Right atrium auricular region (tissue), 2 donors: ENCODE measurements around the gene PLCB4. TPM values are rescaled to one million over a fixed set of nuclear protein-coding genes. Genes with fewer than 3 reads are reported as not detected.

Source experiments
- DNase-seq: peaks from one replicate; pipeline ENCODE4 v3.0.0-alpha.2; 2019; ENCODE audit warnings: low spot score
- H3K27ac ChIP-seq, 2 donors: fragments of 200-600 bp; sonication (generic); 1 replicate in 1 of 2; 2 replicates in 1 of 2; pipeline ENCODE4 v1.5.1; 2016 to 2019
- H3K27me3 ChIP-seq, 2 donors: fragments of 200-600 bp; sonication (generic); one replicate each; pipeline versions ENCODE4 v1.5.1 to v1.6.0; 2017 to 2019
- H3K36me3 ChIP-seq: fragments of 200-600 bp; sonication (generic); one replicate; pipeline ENCODE4 v1.5.1; 2016
- H3K4me1 ChIP-seq, 2 donors: fragments of 200-600 bp; sonication (generic); one replicate each; pipeline versions ENCODE4 v1.5.1 to v1.6.0; 2017 to 2019
- H3K4me3 ChIP-seq, 2 donors: fragments of 200-600 bp; sonication (generic); 1 replicate in 1 of 2; 2 replicates in 1 of 2; pipeline ENCODE4 v1.5.1; 2017 to 2019; ENCODE audit warnings: mild to moderate bottlenecking in 1 of 2, moderate library complexity in 1 of 2
- H3K9me3 ChIP-seq, 2 donors: fragments of 200-600 bp; sonication (generic); one replicate each; pipeline ENCODE4 v1.5.1; 2019
- CTCF ChIP-seq, 2 donors: fragments of 200-600 bp; sonication (generic); IDR thresholded peaks; one replicate each; pipeline ENCODE4 v1.5.1; 2019; ENCODE audit warnings: antibody characterized with exemption in 2 of 2
- total RNA-seq, 2 donors: library from RNA; depleted of rRNA; stranded (reverse); fragments of >200 nt; gene quantifications; one replicate each; pipeline ENCODE4 v1.1.0, GENCODE V29; 2016

PLCB4 gene
- total RNA-seq, 2 donors from 2014 or later, result 14.3 to 32.4 TPM

DNA sequence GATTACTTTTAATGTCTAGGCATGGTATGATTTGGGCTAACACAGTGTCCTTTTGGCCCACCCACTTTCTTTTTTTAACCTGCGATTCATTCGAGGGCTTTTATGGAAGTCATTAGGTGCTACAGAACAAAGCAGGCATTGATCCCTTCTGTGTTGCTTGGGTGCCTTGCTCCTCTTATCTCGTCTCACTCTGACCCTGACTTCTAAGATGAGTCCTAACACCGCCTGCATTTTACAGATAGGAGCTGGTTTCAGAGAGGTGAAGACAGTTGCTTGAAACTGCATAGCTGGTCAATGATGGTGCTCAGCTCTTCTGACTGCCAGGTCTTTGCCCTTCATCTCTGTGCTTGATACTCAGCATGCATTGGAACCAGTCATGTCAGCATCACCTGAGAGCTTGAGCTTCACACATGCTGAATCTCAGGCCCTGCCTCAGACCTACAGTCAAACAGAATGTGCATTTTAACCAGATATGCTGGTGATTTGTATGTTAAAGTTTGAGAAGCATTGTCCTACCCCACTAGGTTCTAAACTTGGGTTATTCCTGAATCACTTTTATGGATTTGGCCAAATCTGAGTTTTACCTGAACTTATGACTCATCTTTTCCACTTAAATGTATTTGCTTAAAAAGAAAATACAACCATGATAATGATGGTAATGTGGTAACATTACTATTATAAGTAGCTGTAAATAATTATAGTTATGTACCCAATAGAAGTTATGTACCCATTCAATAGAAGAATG lies 142.3 kb downstream of the PLCB4 start:
- no peak overlapping the region for H3K4me3 ChIP-seq
- TF ChIP-seq CTCF (IDR thresholded peaks at IDR 0.05), result no peak
- no peak for DNase-seq
- H3K9me3 ChIP-seq, result no peaks in the 10 kb centered on the region
- H3K4me1 ChIP-seq, result peaks cover 0 to 17% of the 10 kb centered on the region in 2 donors
- no peaks in the 10 kb centered on the region for H3K36me3 ChIP-seq
- H3K27me3 ChIP-seq, result no peaks in the 10 kb centered on the region
- no peak overlapping the region for H3K27ac ChIP-seq

- no peak for TF ChIP-seq CTCF (IDR thresholded peaks at IDR 0.05)
- no peak overlapping the region for H3K27ac ChIP-seq
Measured at GRCh38 chr20:9212735-9213134, 143.8 kb downstream of the PLCB4 start.

DNA sequence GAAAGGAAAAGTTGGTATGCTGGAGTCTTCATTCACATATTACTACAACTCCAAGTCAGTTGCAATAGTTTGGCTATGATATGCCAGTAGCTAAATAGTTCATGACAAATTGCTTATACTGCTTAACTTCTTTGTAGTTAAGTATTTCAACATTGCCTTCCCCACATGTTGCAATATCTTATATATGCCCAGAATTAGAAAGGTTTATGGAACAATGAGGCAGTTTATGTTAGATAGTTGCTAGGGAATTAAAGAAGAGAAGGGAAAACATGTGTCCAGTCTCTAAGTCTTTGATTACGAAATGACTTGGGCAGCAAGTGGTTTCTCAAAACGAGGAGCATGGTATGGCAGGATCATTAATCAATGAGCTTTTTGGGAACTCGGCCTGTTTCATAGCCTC lies 145.8 kb downstream of the PLCB4 start:
- peaks cover 0 to 38% of the 10 kb centered on the region in 2 donors for H3K4me1 ChIP-seq
- TF ChIP-seq CTCF (IDR thresholded peaks at IDR 0.05), result no peak
- DNase-seq, result no peak
- H3K27me3 ChIP-seq, result no peaks in the 10 kb centered on the region
- H3K36me3 ChIP-seq, result no peaks in the 10 kb centered on the region
- no peak overlapping the region for H3K4me3 ChIP-seq
- H3K27ac ChIP-seq, result no peak overlapping the region
- H3K9me3 ChIP-seq, result no peaks in the 10 kb centered on the region

More at GRCh38 chr20:9212735-9213134, 143.8 kb downstream of the PLCB4 start:
- Histone ChIP-seq H3K36me3 (no peaks in the 10 kb centered on the region), H3K9me3 (no peaks in the 10 kb centered on the region), H3K4me1 (peaks cover 0 to 23% of the 10 kb centered on the region in 2 donors), H3K4me3 (no peak overlapping the region), H3K27me3 (no peaks in the 10 kb centered on the region)
- no peak for DNase-seq

DNA sequence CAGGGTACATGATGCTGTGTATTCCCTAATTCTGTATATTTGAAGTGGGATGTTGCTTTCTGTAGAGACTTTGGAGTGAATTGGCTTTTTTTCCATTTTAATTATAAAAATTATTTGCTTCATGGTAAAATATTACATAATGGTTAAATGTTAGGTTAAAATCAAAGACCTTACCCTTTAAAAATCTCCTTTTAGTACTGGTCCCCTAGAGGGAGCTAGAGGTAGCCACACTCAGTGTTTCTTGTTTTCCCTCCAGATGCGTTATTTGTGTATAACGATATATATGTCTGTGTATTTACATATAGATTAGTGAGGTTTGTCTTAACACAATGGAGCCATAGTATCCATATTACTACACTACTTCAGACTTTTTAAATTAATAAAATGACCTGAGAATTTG lies 146.7 kb downstream of the PLCB4 start:
- Histone ChIP-seq H3K4me3 (no peak overlapping the region), H3K36me3 (no peaks in the 10 kb centered on the region), H3K9me3 (no peaks in the 10 kb centered on the region), H3K27ac (no peak overlapping the region), H3K27me3 (no peaks in the 10 kb centered on the region), H3K4me1 (peaks cover 0 to 38% of the 10 kb centered on the region in 2 donors)
- TF ChIP-seq CTCF (IDR thresholded peaks at IDR 0.05), result peak in 1 of 2 donors; percentile 43
- no peak for DNase-seq

- no peak for TF ChIP-seq CTCF (IDR thresholded peaks at IDR 0.05)
- peaks cover 0 to 46% of the 10 kb centered on the region in 2 donors for H3K4me1 ChIP-seq
- no peak for DNase-seq
- peak overlapping the region; percentile 4 to 5 for H3K4me3 ChIP-seq
- H3K9me3 ChIP-seq, result no peaks in the 10 kb centered on the region
- H3K27ac ChIP-seq, result peak overlapping the region; percentile 47 to 84
- no peaks in the 10 kb centered on the region for H3K27me3 ChIP-seq
- H3K36me3 ChIP-seq, result no peaks in the 10 kb centered on the region
Measured at GRCh38 chr20:9218531-9218961, 149.7 kb downstream of the PLCB4 start.
